IgD-negative memory B cell (primary cell): ENCODE results near the gene SPATA6L. TPM values are rescaled to one million over a fixed set of nuclear protein-coding genes. Genes with fewer than 3 reads are reported as not detected.

Experiments
- H3K27ac Mint-ChIP-seq, 3 donors: one replicate each; pipeline ENCODE4 v1.8.0; 2020 to 2022; ENCODE audit warnings: mild to moderate bottlenecking in 3 of 3, mixed read lengths in 3 of 3, moderate library complexity in 1 of 3
- H3K27me3 Mint-ChIP-seq: one replicate; pipeline ENCODE4 v1.8.0; 2021; ENCODE audit warnings: mixed read lengths
- H3K36me3 Mint-ChIP-seq: one replicate; pipeline ENCODE4 v1.8.0; 2020; ENCODE audit warnings: mild to moderate bottlenecking, mixed read lengths
- H3K4me1 Mint-ChIP-seq, 3 donors: one replicate each; pipeline ENCODE4 v1.8.0; 2020 to 2022; ENCODE audit warnings: mixed read lengths in 3 of 3, mild to moderate bottlenecking in 1 of 3
- H3K4me3 Mint-ChIP-seq, 4 donors: one replicate each; pipeline ENCODE4 v1.8.0; 2020 to 2022; ENCODE audit warnings: mild to moderate bottlenecking in 4 of 4, mixed read lengths in 4 of 4, moderate library complexity in 3 of 4
- H3K9me3 Mint-ChIP-seq, 3 donors: one replicate each; pipeline ENCODE4 v1.8.0; 2020 to 2021; ENCODE audit warnings: mixed read lengths in 3 of 3, mild to moderate bottlenecking in 1 of 3
- polyA plus RNA-seq: library from polyadenylated mRNA; unstranded; fragments of 300-500 nt; fragmentation: Illumina TruSeq; gene quantifications from one replicate; pipeline ENCODE4 v1.2.3, GENCODE V29; 2021

SPATA6L gene
- polyA plus RNA-seq, 1 donor from 2014 or later, result not detected

DNA sequence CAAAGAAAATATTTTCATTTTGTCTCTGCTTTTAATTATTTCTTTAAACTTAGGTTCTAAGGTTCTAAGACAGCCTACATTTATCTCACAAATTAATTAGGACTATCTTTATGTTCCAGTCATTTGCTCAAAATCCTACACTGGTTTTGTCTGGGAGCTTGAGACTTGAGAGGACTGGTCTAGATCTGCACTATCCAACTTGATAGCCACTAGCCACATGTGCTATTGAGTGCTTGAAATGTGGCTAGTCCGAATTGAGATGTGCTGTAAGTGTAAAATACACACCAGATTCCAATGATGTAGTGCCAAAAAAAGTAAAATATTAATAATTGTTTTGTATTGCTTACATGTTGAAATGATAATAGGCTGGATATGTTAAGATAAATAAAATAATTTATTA is 20.3 kb upstream of the SPATA6L start:
- peak overlapping the region in 1 of 3 donors; percentile 57 for H3K27ac Mint-ChIP-seq
- H3K9me3 Mint-ChIP-seq, result no peaks in the 10 kb centered on the region
- peaks cover 3% of the 10 kb centered on the region for H3K36me3 Mint-ChIP-seq
- no peaks in the 10 kb centered on the region for H3K27me3 Mint-ChIP-seq
- H3K4me1 Mint-ChIP-seq, result peaks cover 12 to 30% (median 21%) of the 10 kb centered on the region in 3 donors
- H3K4me3 Mint-ChIP-seq, result no peak overlapping the region

DNA sequence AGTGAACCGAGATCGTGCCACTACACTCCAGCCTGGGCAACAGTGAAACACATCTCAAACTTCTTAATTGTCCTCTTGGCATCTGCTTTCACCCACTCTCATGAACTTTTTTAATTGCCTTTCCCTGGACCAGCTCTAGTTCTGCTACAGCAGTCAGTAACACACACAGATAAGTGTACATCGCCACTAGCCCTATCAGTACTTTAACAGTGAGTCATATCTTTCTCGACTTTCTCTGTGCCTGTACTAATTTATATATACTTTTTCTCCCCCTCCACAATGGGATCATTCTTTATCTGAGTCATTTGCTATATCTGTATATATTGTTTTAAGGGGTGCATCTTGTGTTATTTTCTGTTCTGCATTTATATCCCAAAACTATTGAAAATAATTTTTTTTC is 19.8 kb upstream of the SPATA6L start:
- H3K27ac Mint-ChIP-seq, result peak overlapping the region in 1 of 3 donors; percentile 57
- peaks cover 3% of the 10 kb centered on the region for H3K36me3 Mint-ChIP-seq
- H3K9me3 Mint-ChIP-seq, result no peaks in the 10 kb centered on the region
- peaks cover 9 to 26% (median 21%) of the 10 kb centered on the region in 3 donors for H3K4me1 Mint-ChIP-seq
- H3K4me3 Mint-ChIP-seq, result no peak overlapping the region
- H3K27me3 Mint-ChIP-seq, result no peaks in the 10 kb centered on the region

DNA sequence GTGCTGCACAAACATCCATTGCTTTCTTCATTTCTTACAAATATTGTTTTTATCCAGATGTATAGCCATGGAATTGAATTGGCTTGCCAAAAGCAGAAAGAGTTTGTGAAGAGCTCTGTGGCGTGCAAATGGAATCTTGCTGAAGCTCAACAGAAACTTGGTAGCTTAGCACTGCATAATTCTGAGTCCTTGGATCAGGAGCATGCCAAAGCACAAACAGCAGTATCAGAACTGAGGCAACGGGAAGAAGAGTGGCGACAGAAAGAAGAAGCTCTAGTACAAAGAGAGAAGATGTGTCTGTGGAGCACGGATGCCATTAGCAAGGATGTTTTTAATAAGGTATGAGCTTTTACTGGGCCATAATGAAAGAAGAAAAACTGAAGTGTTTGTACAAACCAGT is 18.5 kb upstream of the SPATA6L start:
- no peak overlapping the region for H3K27ac Mint-ChIP-seq
- peaks cover 4 to 15% (median 11%) of the 10 kb centered on the region in 3 donors for H3K4me1 Mint-ChIP-seq

DNA sequence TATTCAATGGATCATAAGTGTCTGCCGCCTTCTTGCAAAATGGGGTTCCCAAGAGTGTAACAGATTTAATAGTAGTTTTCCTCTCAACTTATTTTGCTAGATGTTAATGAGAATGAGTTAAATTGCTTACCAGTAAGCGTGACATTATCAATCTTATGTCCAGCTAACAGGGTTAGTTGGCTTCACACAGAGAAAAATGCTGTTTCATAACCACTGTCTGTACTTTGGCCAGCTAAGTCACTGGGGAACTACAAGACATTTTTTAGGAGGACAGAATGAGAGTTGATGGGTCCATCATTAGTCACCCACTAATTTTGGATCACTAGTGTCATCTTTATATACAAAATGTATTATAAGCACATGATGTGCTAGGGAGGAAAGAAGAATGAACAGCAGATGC is 14.5 kb upstream of the SPATA6L start:
- Mint-ChIP-seq H3K4me1 (peaks cover 1 to 11% (median 5%) of the 10 kb centered on the region in 3 donors), H3K4me3 (no peak overlapping the region), H3K27me3 (peaks cover 2% of the 10 kb centered on the region), H3K27ac (no peak overlapping the region), H3K36me3 (peaks cover 2% of the 10 kb centered on the region), H3K9me3 (no peaks in the 10 kb centered on the region)

More for the DNA sequence above, 18.5 kb upstream of the SPATA6L start:
- Mint-ChIP-seq H3K27me3 (no peaks in the 10 kb centered on the region), H3K9me3 (no peaks in the 10 kb centered on the region), H3K36me3 (peaks cover 3% of the 10 kb centered on the region), H3K4me3 (no peak overlapping the region)

DNA sequence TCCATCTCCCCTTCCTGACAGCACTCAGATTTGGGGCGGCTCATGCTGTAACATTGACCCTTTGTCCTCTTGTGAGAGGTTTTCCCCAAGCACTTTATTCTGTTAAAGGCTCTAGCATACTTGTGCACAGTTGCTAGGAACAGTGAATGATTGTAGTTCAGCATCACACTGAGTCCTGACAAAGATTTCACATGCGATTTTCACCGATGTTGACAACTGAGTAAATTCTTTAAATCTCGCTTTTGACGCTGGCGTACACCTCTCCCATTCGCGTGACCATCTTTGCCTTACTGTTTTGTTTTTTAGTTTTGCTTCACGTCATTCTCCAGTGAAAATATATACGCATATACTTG is 13.9 kb upstream of the SPATA6L start:
- Mint-ChIP-seq H3K36me3 (peaks cover 3% of the 10 kb centered on the region), H3K27ac (no peak overlapping the region), H3K4me1 (peaks cover 0 to 11% (median 5%) of the 10 kb centered on the region in 3 donors), H3K9me3 (no peaks in the 10 kb centered on the region), H3K4me3 (no peak overlapping the region), H3K27me3 (peaks cover 2% of the 10 kb centered on the region)

DNA sequence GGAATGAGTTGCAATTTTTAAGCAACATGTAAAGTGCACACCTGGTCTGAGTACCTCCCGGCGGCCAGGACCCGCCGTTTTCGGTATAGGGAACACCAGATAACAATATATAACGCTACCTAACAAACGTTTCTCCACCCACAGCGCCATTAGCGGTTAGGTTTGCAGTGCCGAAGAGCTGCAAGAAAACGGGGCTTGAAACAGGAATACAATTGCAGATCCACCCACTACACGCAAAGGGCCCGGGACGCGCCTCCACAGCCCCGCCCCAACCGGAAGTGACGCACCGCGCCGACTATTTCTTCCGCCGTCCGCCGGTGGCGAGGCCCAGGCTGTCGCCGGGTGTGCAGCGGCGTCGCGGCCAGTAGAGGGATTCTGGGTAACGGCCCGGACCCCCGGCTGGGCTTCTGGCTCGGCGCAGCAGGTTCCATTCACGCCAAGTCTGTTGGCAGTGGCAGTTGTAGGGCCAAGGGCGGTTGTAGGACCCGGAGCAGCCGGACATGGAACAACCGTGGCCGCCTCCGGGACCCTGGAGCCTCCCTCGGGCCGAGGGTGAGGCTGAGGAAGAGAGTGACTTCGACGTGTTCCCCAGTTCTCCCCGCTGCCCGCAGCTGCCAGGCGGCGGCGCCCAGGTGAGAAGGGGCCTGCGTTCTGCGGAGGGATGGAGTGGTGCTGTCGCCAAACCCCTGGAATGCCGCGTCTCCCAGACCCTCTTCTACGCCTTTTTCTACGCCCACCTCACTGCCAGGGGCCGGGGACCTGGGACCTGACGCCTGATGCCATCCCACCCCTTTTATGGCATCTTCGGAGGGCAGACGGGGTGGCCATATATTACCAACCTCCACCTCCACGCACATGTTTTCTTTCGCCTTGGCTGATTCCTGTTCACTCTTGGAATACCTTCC is 13.2 kb upstream of the SPATA6L start, which contains the start of gene CDC37L1:
CDC37L1 (plus strand) TSS at position 302 of the 905 bp plus-strand sequence; CDS start at position 501, 199 bp downstream.
- no peaks in the 10 kb centered on the region for H3K9me3 Mint-ChIP-seq
- peaks cover 0 to 6% (median 5%) of the 10 kb centered on the region in 3 donors for H3K4me1 Mint-ChIP-seq
- peaks cover 2% of the 10 kb centered on the region for H3K36me3 Mint-ChIP-seq
- H3K4me3 Mint-ChIP-seq, result no peak within 1 kb of the TSS
- H3K27ac Mint-ChIP-seq, result no peak within 1 kb of the TSS
- H3K27me3 Mint-ChIP-seq, result peaks cover 2% of the 10 kb centered on the region

DNA sequence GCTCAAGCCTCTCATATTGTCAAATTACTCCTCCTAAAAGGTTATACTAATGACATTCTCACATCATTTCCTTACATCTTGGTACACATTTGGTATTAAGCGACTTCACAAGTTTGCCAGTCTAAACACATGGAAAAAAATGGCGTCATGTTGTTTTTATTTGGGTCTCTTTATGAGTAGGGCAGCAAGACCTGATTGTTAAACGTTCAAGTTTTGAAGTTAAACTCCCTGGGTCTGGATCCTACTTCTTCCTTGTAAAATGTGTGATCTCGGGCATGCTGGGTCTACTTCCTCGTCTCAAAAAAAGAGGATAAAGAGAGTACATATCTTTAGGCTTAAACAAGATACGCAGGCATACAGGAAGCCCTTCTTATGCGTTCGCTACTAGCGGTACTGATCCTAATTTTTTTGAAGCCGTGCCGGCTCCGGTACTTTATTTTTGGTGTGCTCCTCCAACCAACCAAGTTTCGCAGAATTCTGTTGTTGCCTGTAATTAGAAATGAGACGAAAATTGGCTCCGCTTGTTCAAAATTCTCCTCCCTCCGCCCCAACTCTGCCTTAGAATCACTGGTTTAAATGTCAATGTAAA is 12.5 kb upstream of the SPATA6L start:
- Mint-ChIP-seq H3K4me3 (no peak overlapping the region), H3K27me3 (peaks cover 2% of the 10 kb centered on the region), H3K4me1 (peaks cover 0 to 5% (median 4%) of the 10 kb centered on the region in 3 donors), H3K9me3 (no peaks in the 10 kb centered on the region), H3K36me3 (peaks cover 2% of the 10 kb centered on the region), H3K27ac (no peak overlapping the region)

DNA sequence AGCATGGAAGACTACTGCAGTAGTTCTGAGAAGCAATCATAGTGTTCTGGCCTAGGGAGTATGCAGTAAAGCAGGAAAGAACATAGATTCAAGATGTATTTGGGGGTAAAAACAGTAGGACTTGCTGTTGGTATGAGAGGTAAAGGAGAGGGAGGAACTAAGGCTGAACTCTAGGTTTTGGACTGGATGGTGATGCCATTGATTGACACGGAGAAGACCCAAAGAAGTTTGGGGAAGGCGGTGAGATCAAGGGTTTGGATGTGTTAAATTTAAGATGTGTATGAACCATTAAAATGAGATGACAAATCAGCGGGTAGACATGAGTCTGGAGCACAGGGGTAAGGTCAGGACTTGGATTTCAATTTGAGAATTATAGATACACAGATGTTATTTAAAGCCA is 11.1 kb upstream of the SPATA6L start:
- Mint-ChIP-seq H3K4me3 (no peak overlapping the region), H3K27me3 (peaks cover 2% of the 10 kb centered on the region)

DNA sequence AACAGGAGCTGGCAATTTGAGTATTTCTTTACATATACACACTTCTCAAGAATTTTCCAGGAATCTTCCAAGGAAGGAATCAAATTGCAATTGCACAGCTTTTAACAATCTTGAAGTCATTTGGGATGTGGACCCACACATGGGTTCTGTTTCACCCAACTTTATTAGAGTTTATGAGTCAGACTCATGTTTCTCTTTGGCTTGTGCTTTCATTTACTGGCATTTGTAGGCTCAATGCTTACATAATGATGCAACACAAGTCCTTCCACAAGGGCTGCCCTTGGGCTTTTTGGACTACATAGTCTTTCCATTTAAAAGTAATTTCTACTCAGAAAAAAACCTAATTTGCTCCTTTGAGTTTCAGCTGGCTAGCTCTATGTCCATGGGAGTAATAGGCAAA is 8.5 kb upstream of the SPATA6L start:
- Mint-ChIP-seq H3K9me3 (peaks cover 0 to 2% (median 0%) of the 10 kb centered on the region in 3 donors), H3K27ac (no peak overlapping the region), H3K4me3 (no peak overlapping the region), H3K27me3 (peaks cover 4% of the 10 kb centered on the region), H3K36me3 (peaks cover 5% of the 10 kb centered on the region), H3K4me1 (no peaks in the 10 kb centered on the region)

More for the DNA sequence above, 11.1 kb upstream of the SPATA6L start:
- H3K36me3 Mint-ChIP-seq, result peaks cover 5% of the 10 kb centered on the region
- no peaks in the 10 kb centered on the region for H3K4me1 Mint-ChIP-seq
- no peak overlapping the region for H3K27ac Mint-ChIP-seq
- no peaks in the 10 kb centered on the region for H3K9me3 Mint-ChIP-seq

DNA sequence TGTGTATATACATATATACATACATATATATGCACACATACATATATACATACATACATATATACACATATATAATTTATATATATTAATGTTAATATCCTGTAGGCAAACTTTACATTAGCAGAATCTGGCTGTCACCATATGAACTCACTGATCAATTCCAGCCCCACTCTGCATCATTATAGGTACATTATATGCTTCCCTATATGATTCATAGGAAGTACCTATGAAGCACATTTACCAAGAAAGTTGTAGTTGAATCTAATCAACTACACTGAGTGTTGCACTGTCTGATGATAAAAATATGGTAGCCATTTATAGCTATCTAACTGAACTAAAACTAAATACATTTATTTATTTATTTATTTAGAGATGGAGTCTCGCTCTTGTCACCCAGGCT is 5.5 kb upstream of the SPATA6L start:
- no peak overlapping the region for H3K4me3 Mint-ChIP-seq
- H3K9me3 Mint-ChIP-seq, result peaks cover 0 to 2% (median 0%) of the 10 kb centered on the region in 3 donors
- H3K36me3 Mint-ChIP-seq, result peaks cover 5% of the 10 kb centered on the region
- peaks cover 2% of the 10 kb centered on the region in 3 donors for H3K4me1 Mint-ChIP-seq
- H3K27me3 Mint-ChIP-seq, result peaks cover 10% of the 10 kb centered on the region
- H3K27ac Mint-ChIP-seq, result no peak overlapping the region

DNA sequence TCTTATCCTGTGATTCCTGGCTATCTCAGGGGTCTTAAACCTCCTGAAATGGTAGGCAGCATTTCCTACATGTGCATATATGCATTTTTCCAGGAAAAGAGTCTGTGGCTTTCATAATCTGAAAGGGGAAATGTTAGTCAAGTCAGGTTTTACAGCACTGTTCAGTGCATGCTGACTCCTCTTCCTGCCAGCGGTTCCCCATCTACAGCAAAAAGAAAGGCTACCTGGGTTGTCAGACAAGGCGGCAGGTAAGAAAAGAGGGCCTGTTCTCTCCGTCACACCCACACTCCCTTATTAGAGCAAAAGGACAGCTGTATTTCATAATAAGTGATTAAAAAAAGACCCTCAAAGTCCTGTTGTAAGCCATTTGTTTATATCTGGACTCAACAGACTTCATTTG is 4.3 kb upstream of the SPATA6L start:
- Mint-ChIP-seq H3K27me3 (peaks cover 15% of the 10 kb centered on the region), H3K4me3 (no peak overlapping the region)

DNA sequence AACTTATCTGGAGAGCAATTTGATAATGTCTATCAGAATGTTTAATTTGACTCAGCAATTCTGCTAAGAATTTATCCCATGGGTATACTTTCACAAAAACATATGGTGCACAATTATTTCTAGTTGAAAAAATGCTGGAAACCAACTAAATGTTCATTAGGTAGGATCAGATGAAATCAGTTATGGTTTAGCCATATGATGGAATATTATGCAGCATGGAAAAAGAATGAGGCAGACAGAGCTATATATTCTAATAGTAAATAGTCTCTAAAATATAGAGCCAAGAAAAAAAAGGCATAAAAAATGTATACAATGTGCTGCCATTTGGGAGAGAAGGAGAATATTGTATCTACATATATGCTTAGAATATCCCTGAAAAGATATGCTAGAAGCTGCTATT is 3.6 kb upstream of the SPATA6L start:
- Mint-ChIP-seq H3K9me3 (peaks cover 0 to 2% (median 0%) of the 10 kb centered on the region in 3 donors), H3K4me1 (peaks cover 16 to 20% (median 19%) of the 10 kb centered on the region in 3 donors), H3K36me3 (peaks cover 3% of the 10 kb centered on the region), H3K27me3 (peaks cover 15% of the 10 kb centered on the region), H3K4me3 (no peak overlapping the region), H3K27ac (no peak overlapping the region)

More for the DNA sequence above, 4.3 kb upstream of the SPATA6L start:
- Mint-ChIP-seq H3K27ac (no peak overlapping the region), H3K36me3 (peaks cover 3% of the 10 kb centered on the region), H3K4me1 (peaks cover 10 to 13% (median 12%) of the 10 kb centered on the region in 3 donors), H3K9me3 (peaks cover 0 to 2% (median 0%) of the 10 kb centered on the region in 3 donors)

DNA sequence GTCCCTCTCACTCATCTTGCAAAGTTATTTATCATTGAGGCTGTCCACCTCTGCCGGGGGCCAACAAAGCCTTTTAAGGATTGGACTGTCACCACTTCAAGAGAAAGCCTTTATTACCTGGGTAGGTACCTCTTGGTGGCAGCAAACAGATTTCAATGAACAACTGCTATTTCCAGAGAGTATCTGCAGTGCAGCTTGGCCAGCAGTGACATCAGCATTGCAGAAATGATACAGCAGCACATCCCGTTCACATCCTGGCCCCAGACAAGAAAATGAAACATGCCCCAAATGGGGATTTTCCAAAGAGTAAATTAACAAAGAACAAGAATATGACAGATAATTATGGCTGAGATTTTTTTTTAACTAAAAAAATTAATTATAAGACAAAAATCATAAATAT is 2.3 kb upstream of the SPATA6L start:
- Mint-ChIP-seq H3K9me3 (peaks cover 0 to 2% (median 0%) of the 10 kb centered on the region in 3 donors), H3K27me3 (peaks cover 15% of the 10 kb centered on the region), H3K27ac (no peak overlapping the region), H3K4me3 (no peak overlapping the region), H3K4me1 (peaks cover 29 to 32% (median 32%) of the 10 kb centered on the region in 3 donors), H3K36me3 (peaks cover under 1% of the 10 kb centered on the region)

DNA sequence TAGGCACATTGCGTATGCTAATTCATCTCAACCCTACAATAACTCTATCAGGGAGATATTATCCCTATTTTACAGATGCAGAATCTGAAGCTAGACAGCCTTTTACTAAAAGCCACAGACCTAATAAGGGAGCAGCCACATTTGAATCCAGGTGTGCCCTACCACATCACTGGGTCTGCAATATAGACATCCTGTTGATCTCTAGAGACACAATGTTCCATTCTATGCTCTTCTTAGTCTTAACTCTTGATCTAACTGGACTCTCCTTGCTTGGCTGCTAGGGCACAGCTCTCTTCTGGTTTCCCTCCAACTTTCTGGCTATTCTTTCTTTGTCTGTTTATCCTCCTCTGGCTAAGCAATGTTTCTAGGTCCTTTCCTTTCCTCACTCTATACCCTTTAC is 1.4 kb upstream of the SPATA6L start:
- no peaks in the 10 kb centered on the region for H3K36me3 Mint-ChIP-seq
- H3K27ac Mint-ChIP-seq, result no peak overlapping the region
- peaks cover 0 to 2% (median 0%) of the 10 kb centered on the region in 3 donors for H3K9me3 Mint-ChIP-seq
- peaks cover 38 to 41% (median 39%) of the 10 kb centered on the region in 3 donors for H3K4me1 Mint-ChIP-seq
- H3K27me3 Mint-ChIP-seq, result peaks cover 15% of the 10 kb centered on the region
- no peak overlapping the region for H3K4me3 Mint-ChIP-seq

DNA sequence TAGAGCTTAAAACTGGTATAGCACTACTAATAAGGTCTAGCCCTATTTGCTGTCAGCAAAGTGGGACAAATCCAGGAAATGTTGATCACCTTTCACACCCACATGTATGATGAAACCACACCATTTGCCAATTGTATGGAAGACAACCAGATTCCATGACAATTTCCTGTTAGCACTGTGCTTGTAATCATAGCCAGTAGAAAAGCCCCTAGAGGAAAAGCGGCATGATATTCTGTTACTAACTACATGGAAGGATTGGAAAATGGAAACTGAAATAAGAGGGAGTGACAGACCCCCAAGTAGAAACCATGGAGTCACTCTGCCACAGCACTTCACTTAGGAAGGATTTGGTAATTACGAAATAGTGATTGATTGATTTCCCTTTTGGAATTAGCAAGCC is 923 bp downstream of the SPATA6L start:
- H3K27me3 Mint-ChIP-seq, result peaks cover 15% of the 10 kb centered on the region
- peaks cover 0 to 3% (median 0%) of the 10 kb centered on the region in 3 donors for H3K9me3 Mint-ChIP-seq
- H3K4me1 Mint-ChIP-seq, result peaks cover 46 to 49% (median 47%) of the 10 kb centered on the region in 3 donors
- H3K4me3 Mint-ChIP-seq, result peak overlapping the region in 2 of 4 donors; percentile 69 to 89
- no peaks in the 10 kb centered on the region for H3K36me3 Mint-ChIP-seq
- H3K27ac Mint-ChIP-seq, result no peak overlapping the region
